GM12892 (cell line): Measurements from ENCODE around the gene PHLDB2.

Source experiments
- POLR2A ChIP-seq: IDR thresholded peaks from 2 replicates; pipeline ENCODE4 v1.6.1; 2011; ENCODE audit warnings: low read depth, low read length, control low read depth
- POLR2AphosphoS5 ChIP-seq: IDR thresholded peaks from 2 replicates; pipeline ENCODE4 v1.6.1; 2011; ENCODE audit warnings: low read depth, low read length, control low read depth
- TAF1 ChIP-seq: IDR thresholded peaks from 2 replicates; pipeline ENCODE4 v1.6.1; 2011; ENCODE audit warnings: low read depth, mild to moderate bottlenecking, control low read depth, low read length, borderline replicate concordance

GRCh38 chr3:111956449-111956848 is 97.4 kb downstream of the PHLDB2 start:
- no peak for TF ChIP-seq POLR2A
- no peak for TF ChIP-seq POLR2AphosphoS5
- no peak for TF ChIP-seq TAF1
